Upper lobe of right lung (tissue), 1 donor: ENCODE measurements around the gene CEP20. TPM values are rescaled to one million over a fixed set of nuclear protein-coding genes. Genes with fewer than 3 reads are reported as not detected.

Experiments used
- ATAC-seq: fragments of 200-7000 bp; cut with Tn5 transposase; one replicate; pipeline ENCODE4 v1.9.1; 2020; ENCODE audit warnings: mild to moderate bottlenecking, moderate library complexity
- DNase-seq: peaks from one replicate; pipeline ENCODE4 v3.0.0-alpha.2; 2020
- H3K27ac ChIP-seq: fragments of 200-600 bp; one replicate; pipeline ENCODE4 v1.8.0; 2022
- H3K27me3 ChIP-seq: fragments of 200-600 bp; one replicate; pipeline ENCODE4 v1.8.0; 2022; ENCODE audit warnings: mild to moderate bottlenecking
- H3K36me3 ChIP-seq: fragments of 200-600 bp; one replicate; pipeline ENCODE4 v1.8.0; 2022
- H3K4me1 ChIP-seq: fragments of 200-600 bp; one replicate; pipeline ENCODE4 v1.8.0; 2022
- H3K4me3 ChIP-seq: fragments of 200-600 bp; one replicate; pipeline ENCODE4 v1.8.0; 2022; ENCODE audit warnings: mild to moderate bottlenecking
- H3K9me3 ChIP-seq: fragments of 200-600 bp; one replicate; pipeline ENCODE4 v1.8.0; 2022
- CTCF ChIP-seq: fragments of 200-600 bp; IDR thresholded peaks from one replicate; pipeline ENCODE4 v1.8.0; 2022; ENCODE audit warnings: antibody characterized with exemption
- intact Hi-C: fragments of 100-400 bp; cut with DNase I; formaldehyde crosslinking; loops from one replicate; pipeline ENCODE4 v1.11.0; 2022
- total RNA-seq: library from RNA; stranded (reverse); fragmentation: NEBNext Ultra II Directional; extraction: Animal tissue kit (Norgen Biotek cat#: 25700); gene quantifications from one replicate; pipeline ENCODE4 v1.2.1, GENCODE V29; 2021
- donor health status: DM: no; HTN: yes; CAD: no; lungs with severe emphysema.

The CEP20 gene
- total RNA-seq, 1 donor from 2014 or later = 30.3 TPM

DNA sequence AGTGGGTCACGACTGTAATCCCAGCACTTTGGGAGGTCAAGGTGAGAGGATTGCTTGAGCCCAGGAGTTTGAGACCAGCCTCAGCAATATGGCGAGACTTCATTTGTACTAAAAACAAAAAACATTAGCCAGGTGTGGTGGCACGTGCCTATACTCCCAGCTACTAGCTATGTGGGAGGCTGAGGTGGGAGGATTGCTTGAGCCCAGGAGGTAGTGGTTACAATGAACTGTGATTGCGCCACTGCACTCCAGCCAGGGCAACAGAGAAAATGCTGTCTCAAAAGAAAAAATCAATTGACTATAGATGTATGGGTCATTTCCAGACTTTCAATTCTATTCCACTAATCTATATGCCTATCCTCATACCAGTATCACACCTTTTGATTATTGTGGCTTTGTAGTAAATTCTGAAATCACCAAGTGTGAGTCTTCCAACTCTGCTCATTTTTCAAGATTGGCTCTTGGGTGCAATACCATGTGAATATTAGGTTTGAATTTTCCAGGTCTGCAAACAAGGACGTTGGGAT lies 27.2 kb upstream of the CEP20 start:
- TF ChIP-seq CTCF = no peak
- DNase-seq = no peak
- H3K36me3 ChIP-seq = no peaks in the 10 kb centered on the region
- no peak for ATAC-seq
- no peaks in the 10 kb centered on the region for H3K9me3 ChIP-seq
- no peak overlapping the region for H3K27ac ChIP-seq
- H3K4me1 ChIP-seq = no peaks in the 10 kb centered on the region
- H3K4me3 ChIP-seq = no peak overlapping the region
- no peaks in the 10 kb centered on the region for H3K27me3 ChIP-seq
- intact Hi-C loops = no loop called here

- no peak for TF ChIP-seq CTCF
- H3K36me3 ChIP-seq = no peaks in the 10 kb centered on the region
- no peak for ATAC-seq
- H3K27me3 ChIP-seq = no peaks in the 10 kb centered on the region
- no peak overlapping the region for H3K4me3 ChIP-seq
- no peaks in the 10 kb centered on the region for H3K4me1 ChIP-seq
- H3K27ac ChIP-seq = no peak overlapping the region
- H3K9me3 ChIP-seq = no peaks in the 10 kb centered on the region
- intact Hi-C loops = no loop called here
- DNase-seq = peak; percentile 38
These were observed 24.8 kb upstream of the CEP20 start for GRCh38 chr16:15913046-15913698.

- no peaks in the 10 kb centered on the region for H3K36me3 ChIP-seq
- peak; percentile 3 for DNase-seq
- H3K9me3 ChIP-seq = no peaks in the 10 kb centered on the region
- H3K4me3 ChIP-seq = no peak overlapping the region
- H3K4me1 ChIP-seq = no peaks in the 10 kb centered on the region
- H3K27me3 ChIP-seq = no peaks in the 10 kb centered on the region
- H3K27ac ChIP-seq = no peak overlapping the region
- TF ChIP-seq CTCF = no peak
- no peak for ATAC-seq
- intact Hi-C loops = no loop called here
These were observed 22.8 kb upstream of the CEP20 start for GRCh38 chr16:15911198-15911597.

GRCh38 chr16:15907863-15908478 lies 19.6 kb upstream of the CEP20 start:
- H3K9me3 ChIP-seq = no peaks in the 10 kb centered on the region
- ATAC-seq (peak; percentile 69), DNase-seq (no peak)
- intact Hi-C loops = no loop called here
- H3K4me1 ChIP-seq = no peaks in the 10 kb centered on the region
- no peak overlapping the region for H3K27ac ChIP-seq
- H3K27me3 ChIP-seq = no peaks in the 10 kb centered on the region
- no peak for TF ChIP-seq CTCF
- H3K4me3 ChIP-seq = no peak overlapping the region
- no peaks in the 10 kb centered on the region for H3K36me3 ChIP-seq

- no peaks in the 10 kb centered on the region for H3K9me3 ChIP-seq
- no peaks in the 10 kb centered on the region for H3K4me1 ChIP-seq
- intact Hi-C loops = no loop called here
- H3K4me3 ChIP-seq = no peak overlapping the region
- no peaks in the 10 kb centered on the region for H3K27me3 ChIP-seq
- no peak for ATAC-seq
- no peak overlapping the region for H3K27ac ChIP-seq
- no peak for DNase-seq
- no peaks in the 10 kb centered on the region for H3K36me3 ChIP-seq
- no peak for TF ChIP-seq CTCF
These were observed 18.0 kb upstream of the CEP20 start for GRCh38 chr16:15906439-15906838.
